Ishikawa (cell line): ENCODE data around the gene COMT.

ENCODE experiments used
- CEBPB ChIP-seq: IDR thresholded peaks from 2 replicates; pipeline ENCODE4 v1.6.1; 2012
- CREB1 ChIP-seq: IDR thresholded peaks from 2 replicates; pipeline ENCODE4 v1.6.1; 2012; ENCODE audit warnings: low read depth
- EGR1 ChIP-seq: IDR thresholded peaks from 2 replicates; pipeline ENCODE4 v1.6.1; 2012
- EP300 ChIP-seq: IDR thresholded peaks from 2 replicates; pipeline ENCODE4 v1.6.1; 2012; ENCODE audit warnings: borderline replicate concordance
- FOXM1 ChIP-seq: IDR thresholded peaks from 2 replicates; pipeline ENCODE4 v1.6.1; 2012; ENCODE audit warnings: low read depth, borderline replicate concordance
- NFIC ChIP-seq: IDR thresholded peaks from 2 replicates; pipeline ENCODE4 v1.6.1; 2012
- RAD21 ChIP-seq: IDR thresholded peaks from 2 replicates; pipeline ENCODE4 v1.6.1; 2012; ENCODE audit warnings: low read depth
- REST ChIP-seq: IDR thresholded peaks from 2 replicates; pipeline ENCODE4 v1.6.1; 2012; ENCODE audit warnings: low read depth, mild to moderate bottlenecking
- TAF1 ChIP-seq: IDR thresholded peaks from 2 replicates; pipeline ENCODE4 v1.6.1; 2012; ENCODE audit warnings: low read depth, mild to moderate bottlenecking
- TCF12 ChIP-seq: IDR thresholded peaks from 2 replicates; pipeline ENCODE4 v1.6.1; 2012; ENCODE audit warnings: low read depth
- TEAD4 ChIP-seq: IDR thresholded peaks from 2 replicates; pipeline ENCODE4 v1.6.1; 2012
- YY1 ChIP-seq: IDR thresholded peaks from 2 replicates; pipeline ENCODE4 v1.6.1; 2012; ENCODE audit warnings: low read depth
- ZBTB7A ChIP-seq: IDR thresholded peaks from 2 replicates; pipeline ENCODE4 v1.6.1; 2012; ENCODE audit warnings: low read depth
- TF ChIP-seq, protein P1 (sequence below): IDR thresholded peaks from 2 replicates; pipeline ENCODE4 v1.6.1; 2012
- TF ChIP-seq, protein P2 (sequence below): IDR thresholded peaks from 2 replicates; pipeline ENCODE4 v1.6.1; 2012

The COMT gene

DNA sequence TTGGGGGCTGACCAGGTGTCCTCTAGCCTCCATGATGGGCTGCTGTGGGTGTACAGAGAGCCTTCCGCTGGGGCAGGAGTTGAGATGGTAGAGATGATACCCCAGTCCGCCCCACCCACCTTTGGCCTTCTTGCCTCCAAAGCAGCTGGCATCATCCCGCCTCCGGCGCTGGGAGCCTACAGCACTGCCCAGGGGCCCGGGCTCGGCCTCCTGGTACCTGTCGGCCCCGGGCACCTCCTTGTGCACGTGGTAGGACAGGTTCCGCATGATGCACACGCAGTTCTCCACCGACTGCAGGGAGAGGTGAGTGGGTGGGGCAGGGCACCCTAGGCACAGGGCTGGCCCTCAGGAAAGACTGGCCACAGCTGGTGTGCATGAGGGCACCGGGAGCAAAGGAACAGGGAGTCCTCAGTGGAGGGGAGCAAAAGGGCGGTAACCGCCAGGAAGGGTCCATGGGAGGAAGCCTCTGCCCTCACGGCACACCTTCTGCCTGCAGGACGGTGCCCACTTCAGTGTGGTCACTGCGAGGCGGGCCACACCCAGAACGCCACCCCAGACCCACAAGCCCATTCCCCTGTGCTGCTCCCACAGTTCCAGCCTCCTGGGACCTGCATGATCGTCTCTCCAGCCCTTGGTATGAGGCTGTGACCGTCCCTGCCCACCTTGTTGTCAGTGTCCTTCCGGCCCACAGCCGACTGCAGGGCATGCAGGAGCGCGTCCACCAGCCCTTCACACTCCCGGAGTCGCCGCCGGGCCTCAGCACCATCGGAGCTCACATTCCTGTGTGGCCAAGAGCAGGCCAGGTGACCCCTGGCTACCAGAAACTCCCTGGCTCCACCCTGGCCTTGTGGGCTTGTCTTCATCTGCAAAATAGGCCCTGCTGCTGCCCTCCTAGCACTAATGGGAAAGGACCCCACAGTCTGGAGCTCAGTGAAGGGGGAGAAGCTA, 36.0 kb downstream of the COMT start:
- TF ChIP-seq EP300 (no peak), CREB1 (no peak), CEBPB (no peak), TCF12 (no peak), NFIC (no peak), ZBTB7A (no peak), EGR1 (no peak), TAF1 (no peak)
- TF ChIP-seq, protein P1, sequence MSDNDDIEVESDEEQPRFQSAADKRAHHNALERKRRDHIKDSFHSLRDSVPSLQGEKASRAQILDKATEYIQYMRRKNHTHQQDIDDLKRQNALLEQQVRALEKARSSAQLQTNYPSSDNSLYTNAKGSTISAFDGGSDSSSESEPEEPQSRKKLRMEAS, result no peak

DNA sequence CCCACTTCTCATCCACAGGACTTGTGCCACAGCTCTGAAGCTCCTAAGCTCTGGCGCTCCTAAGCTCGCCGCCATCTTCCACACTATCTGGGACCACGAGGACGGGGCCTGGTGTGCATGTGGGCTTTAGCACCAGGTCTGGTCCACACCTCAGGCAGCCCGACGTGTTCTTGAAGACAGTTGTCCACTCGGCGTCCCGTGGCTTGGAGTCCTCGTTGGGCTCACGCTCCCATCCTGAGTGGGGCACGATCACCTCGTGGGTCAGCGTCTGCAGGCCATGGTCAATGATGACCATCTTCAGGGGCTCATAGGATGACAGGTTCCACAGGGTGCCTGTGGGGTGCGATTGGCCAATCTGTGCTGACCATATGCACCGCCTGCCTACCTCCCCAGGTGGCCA, 37.2 kb downstream of the COMT start:
- TF ChIP-seq TEAD4 (no peak), EP300 (no peak), CEBPB (no peak), EGR1 (no peak), REST (no peak), FOXM1 (no peak), TAF1 (no peak), ZBTB7A (no peak), TCF12 (no peak), YY1 (no peak), NFIC (no peak), CREB1 (no peak), RAD21 (no peak)
- TF ChIP-seq, protein P1, result no peak
- TF ChIP-seq, protein P2, sequence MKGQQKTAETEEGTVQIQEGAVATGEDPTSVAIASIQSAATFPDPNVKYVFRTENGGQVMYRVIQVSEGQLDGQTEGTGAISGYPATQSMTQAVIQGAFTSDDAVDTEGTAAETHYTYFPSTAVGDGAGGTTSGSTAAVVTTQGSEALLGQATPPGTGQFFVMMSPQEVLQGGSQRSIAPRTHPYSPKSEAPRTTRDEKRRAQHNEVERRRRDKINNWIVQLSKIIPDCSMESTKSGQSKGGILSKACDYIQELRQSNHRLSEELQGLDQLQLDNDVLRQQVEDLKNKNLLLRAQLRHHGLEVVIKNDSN, result no peak

GRCh38 chr22:19979712-19980493, 38.3 kb downstream of the COMT start:
- TF ChIP-seq, protein P2, result no peak
- TF ChIP-seq EGR1, result no peak
- no peak for TF ChIP-seq TEAD4
- TF ChIP-seq EP300, result no peak
- TF ChIP-seq CEBPB, result no peak
- TF ChIP-seq, protein P1, result no peak
- TF ChIP-seq YY1, result no peak
- TF ChIP-seq NFIC, result no peak
- TF ChIP-seq TAF1, result no peak
- TF ChIP-seq REST, result no peak
- no peak for TF ChIP-seq TCF12
- TF ChIP-seq RAD21, result no peak
- TF ChIP-seq ZBTB7A, result no peak
- no peak for TF ChIP-seq CREB1
- no peak for TF ChIP-seq FOXM1

- TF ChIP-seq NFIC (0 out of 2 replicates have a peak, but pooled peaks have one; percentile 6), EP300 (peak; percentile 35; the same call in 1 of the 2 replicates), REST (no peak)
Observed at GRCh38 chr22:19980766-19981165, 39.2 kb downstream of the COMT start.
